SJCRH30 (cell line): ENCODE measurements around the gene TMPRSS3. TPM values are rescaled to one million over a fixed set of nuclear protein-coding genes. Genes with fewer than 3 reads are reported as not detected.
"Not testable (repeated sequence)": the region's sequence is repeated elsewhere in the genome, so short reads cannot be mapped to it uniquely, and the experiment has no call there.

ENCODE experiments used
- DNase-seq, 2 experiments: peaks; one replicate each; pipeline ENCODE4 v3.0.0-alpha.2; 2015 to 2020
- H3K27ac ChIP-seq: fragments of 250-450 bp; sonication (Bioruptor Pico); 2 replicates; pipeline ENCODE4 v1.5.1; 2020; ENCODE audit warnings: mild to moderate bottlenecking, moderate library complexity
- H3K27me3 ChIP-seq: fragments of 250-450 bp; sonication (Bioruptor Pico); 2 replicates; pipeline ENCODE4 v1.5.1; 2020; ENCODE audit warnings: mild to moderate bottlenecking, moderate library complexity
- H3K36me3 ChIP-seq: fragments of 250-450 bp; sonication (Bioruptor Pico); 2 replicates; pipeline ENCODE4 v1.5.1; 2020; ENCODE audit warnings: mild to moderate bottlenecking, moderate library complexity
- H3K4me1 ChIP-seq: fragments of 250-450 bp; sonication (Bioruptor Pico); 2 replicates; pipeline ENCODE4 v1.5.1; 2020; ENCODE audit warnings: mild to moderate bottlenecking, moderate library complexity
- H3K4me3 ChIP-seq: fragments of 250-450 bp; sonication (Bioruptor Pico); 2 replicates; pipeline ENCODE4 v1.5.1; 2020; ENCODE audit warnings: mild to moderate bottlenecking, moderate library complexity
- H3K9me3 ChIP-seq: fragments of 250-450 bp; sonication (Bioruptor Pico); replicated peaks from 2 replicates; pipeline ENCODE4 v1.5.1; 2020; ENCODE audit warnings: mild to moderate bottlenecking, moderate library complexity
- total RNA-seq: library from RNA; depleted of rRNA; stranded (reverse); fragments of >200 nt; shearing (Covaris generic); gene quantifications from 2 replicates; pipeline ENCODE4 v1.2.3, GENCODE V29; 2014

The TMPRSS3 gene
- total RNA-seq, 1 experiment from 2014 or later, result not detected

DNA sequence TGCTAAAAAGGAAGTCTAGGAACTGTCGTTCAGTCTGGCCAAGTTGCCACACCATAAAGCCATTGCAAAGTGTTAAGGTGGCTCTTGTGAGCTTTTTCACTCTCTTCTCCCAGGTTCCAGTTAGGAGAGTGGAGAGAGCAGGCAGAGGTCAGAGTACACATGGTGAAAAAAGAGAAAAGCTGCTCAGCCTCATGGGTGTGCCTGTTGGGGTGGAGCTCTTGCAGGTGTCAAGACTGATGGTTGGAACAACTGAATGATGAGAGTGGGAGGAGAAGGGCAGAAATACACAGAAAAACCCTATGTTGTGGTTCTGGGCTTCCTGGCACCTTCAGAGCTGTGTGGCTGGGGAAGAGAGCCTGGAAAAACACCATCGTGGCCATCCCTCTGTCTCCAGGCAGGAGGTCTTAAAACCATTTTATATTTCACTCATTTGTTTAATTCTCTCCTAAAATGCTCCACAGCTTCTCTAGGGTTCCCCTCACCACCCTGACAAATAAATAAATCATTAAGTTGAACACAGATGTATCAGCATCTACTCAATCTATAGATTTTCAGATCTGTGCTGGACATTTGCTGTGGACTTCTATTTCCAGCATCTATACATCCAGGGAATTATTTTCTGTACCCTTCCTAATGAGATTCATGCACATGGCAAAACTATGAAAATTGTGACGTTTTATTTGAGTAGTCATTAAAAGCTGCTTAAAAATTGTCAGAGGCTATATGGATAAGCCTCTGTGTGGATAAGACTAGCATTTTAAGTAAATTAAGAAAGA, 25.4 kb upstream of the TMPRSS3 start:
- Histone ChIP-seq H3K4me1 (peaks cover 4% of the 10 kb centered on the region; the same call in 1 of the 2 replicates), H3K36me3 (no peaks in the 10 kb centered on the region), H3K9me3 (no peaks in the 10 kb centered on the region), H3K27ac (no peak overlapping the region), H3K27me3 (no peaks in the 10 kb centered on the region), H3K4me3 (no peak overlapping the region)
- no peak for DNase-seq

DNA sequence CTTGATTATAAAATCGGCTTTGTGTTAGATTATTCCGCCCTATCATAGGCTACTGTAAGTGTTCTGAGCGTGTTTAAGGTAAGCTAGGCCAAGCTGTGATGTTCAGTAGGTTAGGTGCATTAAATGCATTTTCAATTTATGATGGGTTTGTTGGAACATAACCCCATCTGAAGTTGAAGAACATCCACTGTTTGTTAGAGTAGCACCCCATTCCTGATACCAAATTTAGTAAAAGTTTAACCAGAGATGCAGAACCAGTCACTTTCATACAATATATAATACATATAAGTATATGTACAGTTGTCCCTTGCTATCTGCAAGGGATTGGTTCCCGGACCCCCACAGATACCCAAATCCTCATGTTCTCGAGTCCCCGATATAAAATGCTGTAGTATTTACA, 24.0 kb upstream of the TMPRSS3 start:
- Histone ChIP-seq H3K4me1 (peaks cover 4% of the 10 kb centered on the region; the same call in 1 of the 2 replicates), H3K36me3 (no peaks in the 10 kb centered on the region), H3K4me3 (no peak overlapping the region), H3K27ac (no peak overlapping the region), H3K9me3 (no peaks in the 10 kb centered on the region), H3K27me3 (no peaks in the 10 kb centered on the region)
- no peak for DNase-seq

DNA sequence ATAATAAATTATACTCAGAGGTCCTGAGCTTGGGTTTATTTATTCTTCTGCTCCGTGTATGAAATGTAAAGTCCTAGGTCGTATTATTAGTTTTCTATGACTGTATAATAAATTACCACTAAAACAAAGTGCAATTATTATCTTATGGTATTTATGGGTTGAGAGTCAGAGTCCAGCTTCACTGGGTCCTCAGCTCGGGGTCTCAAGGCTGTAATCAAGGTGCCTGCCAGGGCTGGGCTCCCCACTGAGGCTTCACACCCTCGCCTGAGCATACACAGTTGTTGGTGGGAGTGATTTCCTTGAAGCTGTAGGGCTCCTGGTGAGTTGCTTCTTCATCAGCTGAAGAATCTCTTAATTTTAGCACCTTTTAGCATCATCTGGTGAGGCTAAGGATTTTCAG, 23.0 kb upstream of the TMPRSS3 start:
- DNase-seq, result no peak
- Histone ChIP-seq H3K4me1 (peaks cover 4% of the 10 kb centered on the region; the same call in 1 of the 2 replicates), H3K4me3 (no peak overlapping the region), H3K9me3 (no peaks in the 10 kb centered on the region), H3K36me3 (no peaks in the 10 kb centered on the region), H3K27me3 (no peaks in the 10 kb centered on the region), H3K27ac (no peak overlapping the region)

DNA sequence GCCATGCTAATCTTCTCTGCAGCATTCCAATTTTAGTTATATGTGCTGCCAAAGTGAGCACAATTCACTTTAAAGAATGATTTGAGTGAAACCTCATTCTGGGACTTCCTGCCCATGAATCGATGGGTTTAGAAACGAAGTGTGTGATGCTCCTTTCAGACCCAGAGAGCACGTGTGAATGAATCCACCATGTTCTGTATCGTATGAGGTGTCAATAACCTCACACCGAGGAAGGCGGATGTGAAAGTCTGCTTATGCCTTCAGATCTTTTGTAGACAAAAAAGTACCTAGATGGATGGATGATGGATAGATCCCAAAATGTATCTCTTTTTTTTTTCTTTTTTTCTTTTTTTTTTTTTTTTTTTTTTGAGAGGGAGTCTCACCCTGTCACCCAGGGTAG, 21.7 kb upstream of the TMPRSS3 start:
- no peak for DNase-seq
- no peak overlapping the region for H3K4me3 ChIP-seq
- no peaks in the 10 kb centered on the region for H3K27me3 ChIP-seq
- H3K4me1 ChIP-seq, result peaks cover 4% of the 10 kb centered on the region; the same call in 1 of the 2 replicates
- H3K27ac ChIP-seq, result no peak overlapping the region
- no peaks in the 10 kb centered on the region for H3K9me3 ChIP-seq
- no peaks in the 10 kb centered on the region for H3K36me3 ChIP-seq

DNA sequence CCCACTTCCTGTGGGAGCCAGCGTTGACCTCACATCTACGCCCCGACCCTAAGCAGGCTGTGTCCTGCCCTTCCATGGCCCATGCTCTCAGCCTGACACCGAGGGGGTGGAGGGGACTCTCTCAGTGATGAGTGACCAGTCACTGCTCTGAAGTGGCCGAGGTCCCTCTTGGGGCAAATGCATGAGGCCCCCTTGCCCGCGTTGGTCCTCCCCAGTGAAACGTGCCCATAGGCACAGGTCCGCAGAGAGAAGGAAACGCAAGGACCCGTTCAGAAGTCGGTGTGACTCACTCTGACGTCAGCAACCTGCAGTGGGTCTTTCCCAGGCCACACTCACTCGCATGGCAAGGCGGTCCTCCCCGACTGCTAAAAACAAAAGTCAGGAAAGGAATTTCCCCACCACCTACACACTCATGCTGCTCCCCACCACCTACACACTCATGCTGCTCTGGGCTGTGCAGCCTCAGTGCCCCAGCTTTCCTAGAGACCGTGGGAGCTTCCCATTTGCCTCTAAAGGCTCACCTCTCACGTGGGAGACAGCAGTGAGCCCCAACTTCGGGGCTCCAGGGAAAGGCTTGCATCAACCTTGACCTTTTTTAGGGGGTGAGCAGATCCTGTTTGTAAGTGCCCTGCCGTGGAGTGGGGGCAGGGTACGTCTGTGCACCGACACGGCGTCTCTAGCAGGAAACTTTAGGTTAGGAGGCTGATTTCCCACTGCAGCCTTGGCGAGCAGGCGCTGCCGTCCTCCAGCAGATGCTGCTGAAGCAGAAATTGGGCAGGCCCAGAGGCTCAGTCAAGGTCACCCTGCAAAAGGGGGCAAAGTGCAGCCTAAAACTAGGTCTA, 19.3 kb upstream of the TMPRSS3 start:
- Histone ChIP-seq H3K27ac (no peak overlapping the region), H3K9me3 (no peaks in the 10 kb centered on the region), H3K36me3 (no peaks in the 10 kb centered on the region), H3K27me3 (0 out of 2 replicates have a peak, but pooled peaks cover 3% of the 10 kb centered on the region), H3K4me1 (no peaks in the 10 kb centered on the region), H3K4me3 (no peak overlapping the region)
- DNase-seq, result no peak

DNA sequence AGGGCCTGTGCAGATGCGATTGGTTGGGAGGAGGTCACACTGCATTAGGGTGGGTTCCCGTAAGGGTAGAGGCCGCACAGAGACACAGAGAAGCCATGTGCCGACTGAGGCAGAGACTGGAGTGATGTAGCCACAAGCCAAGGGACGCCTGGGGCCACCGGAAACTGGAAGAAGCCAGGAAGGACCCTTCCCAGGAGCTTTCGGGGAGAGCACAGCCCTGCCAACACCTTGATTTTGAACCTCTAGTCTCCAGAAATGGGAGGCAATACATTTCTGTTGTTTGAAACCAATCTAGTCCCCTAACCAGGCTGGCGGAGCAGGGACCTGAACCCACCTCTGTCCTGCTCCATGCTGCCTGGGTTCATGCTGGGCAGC, 18.7 kb upstream of the TMPRSS3 start:
- Histone ChIP-seq H3K4me1 (no peaks in the 10 kb centered on the region), H3K4me3 (no peak overlapping the region), H3K27me3 (0 out of 2 replicates have a peak, but pooled peaks cover 3% of the 10 kb centered on the region), H3K27ac (no peak overlapping the region), H3K36me3 (no peaks in the 10 kb centered on the region), H3K9me3 (no peaks in the 10 kb centered on the region)
- no peak for DNase-seq

DNA sequence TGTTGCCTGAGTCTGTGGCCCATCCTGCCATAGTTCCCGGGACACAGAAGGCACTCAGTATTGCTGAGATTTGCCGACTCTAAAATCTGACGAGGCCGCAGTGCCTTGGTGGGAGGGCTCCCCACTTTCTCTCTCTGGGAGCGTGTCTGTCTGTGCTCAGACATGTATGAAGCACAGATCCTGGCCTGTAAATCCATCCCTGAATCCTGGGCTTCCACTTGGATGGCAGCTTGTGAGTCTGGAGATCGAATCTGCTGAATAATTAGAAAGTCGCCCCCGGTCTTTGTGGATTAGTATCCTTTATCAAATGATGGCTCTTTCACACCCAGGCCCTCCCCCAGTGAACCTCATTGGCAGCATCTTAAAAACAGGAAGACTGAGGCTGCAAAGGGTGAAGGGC, 18.2 kb upstream of the TMPRSS3 start:
- DNase-seq, result no peak
- Histone ChIP-seq H3K4me1 (no peaks in the 10 kb centered on the region), H3K27ac (no peak overlapping the region), H3K27me3 (0 out of 2 replicates have a peak, but pooled peaks cover 3% of the 10 kb centered on the region), H3K36me3 (no peaks in the 10 kb centered on the region), H3K4me3 (no peak overlapping the region), H3K9me3 (no peaks in the 10 kb centered on the region)

DNA sequence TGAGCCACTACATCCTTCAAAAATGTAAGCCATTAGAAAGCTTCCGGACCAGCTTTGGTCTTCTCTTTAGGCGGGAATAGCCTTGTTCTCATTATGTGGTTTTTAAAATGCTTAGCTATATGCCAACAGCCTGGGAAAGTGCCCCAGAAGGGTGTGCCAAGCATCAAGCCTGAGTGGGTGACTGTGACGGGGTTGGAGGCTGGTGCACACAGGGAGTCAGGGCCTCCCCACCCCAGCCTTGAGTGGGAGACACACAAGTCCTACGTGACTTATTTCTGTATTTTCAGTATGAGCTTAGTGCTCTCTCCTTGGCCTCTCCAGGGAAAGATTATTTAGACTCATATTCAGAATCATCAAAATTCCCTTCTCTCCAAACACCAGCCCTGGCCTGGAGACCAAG, 17.6 kb upstream of the TMPRSS3 start:
- no peaks in the 10 kb centered on the region for H3K4me1 ChIP-seq
- H3K4me3 ChIP-seq, result no peak overlapping the region
- H3K36me3 ChIP-seq, result no peaks in the 10 kb centered on the region
- 0 out of 2 replicates have a peak, but pooled peaks cover 3% of the 10 kb centered on the region for H3K27me3 ChIP-seq
- DNase-seq, result no peak
- no peaks in the 10 kb centered on the region for H3K9me3 ChIP-seq
- no peak overlapping the region for H3K27ac ChIP-seq

DNA sequence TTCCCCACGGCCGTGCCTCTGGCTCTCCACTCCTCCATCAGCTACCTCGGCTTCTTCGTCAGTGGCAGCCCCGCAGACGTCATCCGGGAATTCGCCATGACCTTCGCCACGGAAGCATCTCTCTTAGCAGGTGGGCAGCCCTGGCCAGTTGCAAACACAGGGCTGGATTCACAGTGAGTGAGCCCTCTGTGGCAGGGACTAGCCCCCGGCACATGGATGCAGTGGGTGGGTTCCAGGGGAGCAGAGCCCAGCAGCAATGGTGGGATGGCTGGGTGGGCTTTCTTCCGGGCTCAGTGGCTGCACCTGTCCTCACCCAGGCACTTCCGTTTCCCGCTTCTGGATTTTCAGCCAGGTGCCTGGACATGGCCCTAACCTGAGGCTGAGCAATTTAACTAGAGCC, 17.2 kb upstream of the TMPRSS3 start:
- no peak for DNase-seq

DNA sequence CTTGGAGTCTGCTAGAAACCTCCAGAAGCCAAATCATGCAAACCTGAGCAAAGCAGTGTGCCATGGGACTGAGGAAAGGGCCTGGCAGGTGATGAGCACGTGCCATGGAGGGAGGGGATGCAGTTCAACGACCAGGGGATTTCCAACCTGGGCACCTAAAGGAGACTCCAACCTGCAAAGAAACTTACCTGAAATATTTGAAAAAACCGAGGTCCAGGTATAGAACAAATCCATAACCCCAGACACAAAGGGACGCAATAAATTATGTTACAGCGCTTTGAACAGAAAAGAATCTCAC, 16.7 kb upstream of the TMPRSS3 start:
- DNase-seq, result no peak
- Histone ChIP-seq H3K27ac (no peak overlapping the region), H3K4me1 (no peaks in the 10 kb centered on the region), H3K9me3 (no peaks in the 10 kb centered on the region), H3K4me3 (no peak overlapping the region), H3K27me3 (0 out of 2 replicates have a peak, but pooled peaks cover 3% of the 10 kb centered on the region), H3K36me3 (no peaks in the 10 kb centered on the region)

More for the DNA sequence above, 17.2 kb upstream of the TMPRSS3 start:
- no peak overlapping the region for H3K4me3 ChIP-seq
- no peak overlapping the region for H3K27ac ChIP-seq
- H3K36me3 ChIP-seq, result no peaks in the 10 kb centered on the region
- 0 out of 2 replicates have a peak, but pooled peaks cover 3% of the 10 kb centered on the region for H3K27me3 ChIP-seq
- no peaks in the 10 kb centered on the region for H3K4me1 ChIP-seq
- no peaks in the 10 kb centered on the region for H3K9me3 ChIP-seq

DNA sequence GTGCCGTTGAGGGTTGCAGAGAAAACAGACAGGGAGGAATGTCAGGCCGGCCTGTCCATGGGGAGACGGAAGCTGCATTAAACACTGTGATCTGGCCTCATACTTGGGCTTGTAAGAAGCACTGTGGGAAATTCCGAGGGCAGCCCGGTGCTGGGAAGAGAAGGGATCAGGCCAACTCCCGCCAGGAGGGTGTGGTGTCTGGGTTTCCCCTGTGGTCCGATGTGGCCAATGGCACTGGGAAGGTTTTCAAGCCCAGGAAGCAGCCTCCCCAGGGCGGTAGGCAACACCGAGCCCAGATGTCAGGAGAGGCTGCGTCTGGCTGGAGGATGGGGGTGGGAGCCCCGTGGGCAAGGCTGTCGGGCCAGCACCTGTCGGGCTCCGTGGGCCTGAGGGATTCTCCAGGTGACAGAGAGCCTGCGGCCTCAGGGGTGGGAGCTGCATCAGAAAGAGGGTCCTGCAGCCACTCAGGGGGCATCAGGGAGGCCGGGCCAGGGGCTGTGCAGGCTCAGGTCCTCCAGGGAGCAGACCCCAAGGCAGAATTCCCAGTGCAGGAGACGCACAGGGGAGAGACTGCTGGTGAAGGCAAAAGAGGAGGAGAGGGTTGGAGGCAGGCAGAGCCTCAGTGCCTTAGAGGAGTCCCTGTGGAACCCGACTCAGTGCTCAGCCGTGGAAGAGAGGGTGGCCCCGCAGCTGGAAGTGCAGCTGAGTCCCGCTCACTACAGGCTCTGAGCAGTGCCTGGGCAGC, 16.2 kb upstream of the TMPRSS3 start:
- Histone ChIP-seq H3K9me3 (no peaks in the 10 kb centered on the region), H3K27ac (no peak overlapping the region), H3K4me1 (no peaks in the 10 kb centered on the region), H3K27me3 (0 out of 2 replicates have a peak, but pooled peaks cover 3% of the 10 kb centered on the region), H3K36me3 (no peaks in the 10 kb centered on the region), H3K4me3 (no peak overlapping the region)
- DNase-seq, result no peak

DNA sequence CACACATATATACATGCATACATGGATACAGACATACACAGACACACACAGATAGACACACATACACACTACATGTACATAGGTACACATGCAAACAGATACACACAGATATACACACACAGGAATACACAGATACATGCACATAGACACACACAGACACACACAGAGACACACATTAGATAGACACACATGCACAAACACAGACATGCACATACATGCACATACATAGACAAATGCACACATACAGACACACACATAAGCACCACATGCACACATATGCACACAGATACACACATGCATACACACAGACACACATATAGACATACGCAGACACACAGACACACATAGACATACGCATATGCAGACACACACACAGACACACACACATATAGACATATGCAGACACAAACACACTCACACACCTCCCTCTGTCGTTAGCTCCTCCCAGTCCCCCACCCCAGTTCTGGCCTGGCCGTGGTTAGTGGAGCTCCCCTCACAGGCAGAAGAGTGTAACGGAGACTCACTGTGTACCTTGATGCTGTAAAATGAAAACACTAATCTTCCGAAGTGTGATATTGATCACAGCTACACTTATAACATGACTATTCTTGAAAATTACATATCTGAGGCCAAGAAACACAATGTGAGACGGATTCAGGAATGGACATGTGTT, 15.5 kb upstream of the TMPRSS3 start:
- no peaks in the 10 kb centered on the region for H3K9me3 ChIP-seq
- H3K36me3 ChIP-seq, result no peaks in the 10 kb centered on the region
- no peaks in the 10 kb centered on the region for H3K4me1 ChIP-seq
- no peak overlapping the region for H3K27ac ChIP-seq
- no peak overlapping the region for H3K4me3 ChIP-seq
- H3K27me3 ChIP-seq, result 0 out of 2 replicates have a peak, but pooled peaks cover 3% of the 10 kb centered on the region
- no peak for DNase-seq

DNA sequence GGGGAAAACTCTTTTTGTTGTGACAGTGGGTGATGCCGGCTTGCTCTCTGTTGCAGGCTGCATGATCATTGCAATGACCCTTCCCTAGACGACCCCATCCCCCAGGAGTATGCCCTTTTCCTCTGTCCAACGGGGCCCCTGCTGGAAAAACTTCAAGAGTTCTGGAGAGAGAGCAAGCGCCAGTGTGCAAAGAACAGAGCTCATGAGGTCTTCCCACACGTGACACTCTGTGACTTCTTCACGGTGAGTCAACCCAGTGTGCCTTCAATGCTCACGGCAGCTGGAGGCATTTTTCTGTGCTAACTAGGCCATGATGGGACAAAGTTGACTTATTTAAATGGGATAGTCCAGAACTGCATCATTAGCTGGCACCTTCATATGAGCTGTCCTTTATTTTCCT, 13.5 kb upstream of the TMPRSS3 start:
- Histone ChIP-seq H3K4me3 (no peak overlapping the region), H3K36me3 (no peaks in the 10 kb centered on the region), H3K27ac (no peak overlapping the region), H3K27me3 (0 out of 2 replicates have a peak, but pooled peaks cover 3% of the 10 kb centered on the region), H3K4me1 (no peaks in the 10 kb centered on the region), H3K9me3 (no peaks in the 10 kb centered on the region)
- no peak for DNase-seq

DNA sequence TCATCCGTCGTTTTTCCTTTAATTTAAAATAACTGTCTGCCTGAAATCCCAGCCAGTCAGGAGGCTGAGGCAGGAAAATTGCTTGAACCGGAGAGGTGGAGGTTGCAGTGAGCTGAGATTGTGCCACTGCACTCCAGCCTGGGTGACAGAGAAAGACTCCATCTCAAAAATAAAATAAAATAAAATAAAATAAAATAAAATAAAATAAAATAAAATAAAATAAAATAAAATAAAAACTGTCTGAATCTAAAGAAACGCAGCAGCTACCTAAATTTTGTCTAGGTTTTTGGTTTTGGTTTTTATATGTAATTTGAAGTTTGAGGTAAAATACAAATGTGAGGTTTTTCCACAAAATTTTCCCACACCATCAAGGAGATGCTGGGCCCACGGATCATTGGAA, 12.9 kb upstream of the TMPRSS3 start:
- H3K4me1 ChIP-seq, H3K27ac ChIP-seq, H3K9me3 ChIP-seq, H3K4me3 ChIP-seq, H3K36me3 ChIP-seq, H3K27me3 ChIP-seq, DNase-seq: not testable (repeated sequence)
